Panc1 (cell line): Measurements from ENCODE around the gene FCHSD2. TPM values are rescaled to one million over a fixed set of nuclear protein-coding genes. Genes with fewer than 3 reads are reported as not detected.

ENCODE experiments used
- ATAC-seq: fragments of 200-7000 bp; cut with Tn5 transposase; 2 replicates; pipeline ENCODE4 v1.9.1; 2020; ENCODE audit warnings: mild to moderate bottlenecking, moderate library complexity
- BruUV-seq: library from RNA; stranded (reverse); fragments of 400-500 nt; replicated peaks from 2 replicates; lab custom pipeline; 2021; lab: Mats Ljungman, UMichigan
- CTCF ChIA-PET: fragments of 300-600 bp; sonication (Branson Sonifier 250); formaldehyde crosslinking; loops from one replicate; lab custom pipeline; 2022; ENCODE audit warnings: antibody characterized with exemption; lab: Charles Lee
- POLR2A ChIA-PET: fragments of 300-600 bp; sonication (Branson Sonifier 250); formaldehyde crosslinking; loops from one replicate; lab custom pipeline; 2022; ENCODE audit warnings: antibody characterized with exemption; lab: Charles Lee
- DNase-seq: peaks from one replicate; pipeline ENCODE4 v3.0.0-alpha.2; 2010; ENCODE audit warnings: low read depth, low spot score
- H3K27ac ChIP-seq: 2 replicates; pipeline ENCODE4 v1.5.1; 2011; ENCODE audit warnings: mild to moderate bottlenecking, low read length, inconsistent platforms
- H3K27me3 ChIP-seq: fragments of 200-500 bp; sonication (Bioruptor generic); 2 replicates; pipeline ENCODE4 v1.6.0; 2014; ENCODE audit warnings: low read length, inconsistent platforms; ENCODE audit not compliant: control insufficient read depth, insufficient read depth
- H3K36me3 ChIP-seq: fragments of 200-500 bp; sonication (Bioruptor generic); 2 replicates; pipeline ENCODE4 v1.5.1; 2014; ENCODE audit warnings: inconsistent platforms, mild to moderate bottlenecking, low read length, moderate library complexity; ENCODE audit not compliant: control insufficient read depth, insufficient read depth
- H3K4me1 ChIP-seq: 2 replicates; pipeline ENCODE4 v1.5.1; 2011; ENCODE audit warnings: inconsistent platforms, mild to moderate bottlenecking, low read length, moderate library complexity; ENCODE audit not compliant: control insufficient read depth, insufficient read depth
- H3K4me3 ChIP-seq, 2 experiments: 2 replicates each; pipeline ENCODE4 v1.5.1; 2011 to 2012; ENCODE audit warnings: low read depth in 2 of 2, low read length in 2 of 2, mild to moderate bottlenecking in 2 of 2, inconsistent platforms in 1 of 2, moderate library complexity in 1 of 2
- H3K9me3 ChIP-seq: fragments of 200-500 bp; sonication (Bioruptor generic); 2 replicates; pipeline ENCODE4 v1.5.1; 2014; ENCODE audit warnings: low read depth, mild to moderate bottlenecking, inconsistent platforms, low read length, moderate library complexity; ENCODE audit not compliant: control insufficient read depth, insufficient read depth
- POLR2AphosphoS5 ChIP-seq: IDR thresholded peaks from 2 replicates; pipeline ENCODE4 v1.6.1; 2012; ENCODE audit warnings: mild to moderate bottlenecking, low read depth, low read length, moderate library complexity
- REST ChIP-seq, 2 experiments: IDR thresholded peaks; 2 replicates each; pipeline ENCODE4 v1.6.1; 2011 to 2012; ENCODE audit warnings: low read depth in 2 of 2, control low read depth in 1 of 2, low read length in 1 of 2, mild to moderate bottlenecking in 1 of 2, moderate library complexity in 1 of 2; ENCODE audit not compliant: insufficient read depth in 1 of 2
- SIN3A ChIP-seq: IDR thresholded peaks from 2 replicates; pipeline ENCODE4 v1.6.1; 2012; ENCODE audit warnings: low read depth, mild to moderate bottlenecking, low read length, moderate library complexity, borderline replicate concordance; ENCODE audit not compliant: insufficient read depth
- TCF7L2 ChIP-seq: IDR thresholded peaks from 2 replicates; pipeline ENCODE4 v1.6.1; 2011; ENCODE audit warnings: mild to moderate bottlenecking, low read depth, low read length, inconsistent platforms
- in situ Hi-C: cut with HindIII; loops from 2 replicates; pipeline ENCODE4 v1.10.0; 2016; ENCODE audit warnings: low sequenced_read_pairs, low pct_unique_long_range_greater_than_20kb
- intact Hi-C: fragments of 100-400 bp; cut with micrococcal nuclease; formaldehyde crosslinking; loops from one replicate; pipeline ENCODE4 v1.10.0; 2022; ENCODE audit not compliant: unreplicated experiment
- total RNA-seq: library from RNA; stranded (reverse); gene quantifications from one replicate; pipeline ENCODE4 v1.2.1, GENCODE V29; 2021; ENCODE audit not compliant: unreplicated experiment
- TF ChIP-seq, protein P1 (sequence below): fragments of 450-650 bp; IDR thresholded peaks from 2 replicates; pipeline ENCODE4 v1.5.1; 2017; ENCODE audit warnings: mild to moderate bottlenecking

Gene FCHSD2
- total RNA-seq, 1 experiment from 2014 or later: 31.8 TPM

- in situ Hi-C loops: no loop called here
Measured at GRCh38 chr11:73099512-73100266, 42.4 kb downstream of the FCHSD2 start.

DNA sequence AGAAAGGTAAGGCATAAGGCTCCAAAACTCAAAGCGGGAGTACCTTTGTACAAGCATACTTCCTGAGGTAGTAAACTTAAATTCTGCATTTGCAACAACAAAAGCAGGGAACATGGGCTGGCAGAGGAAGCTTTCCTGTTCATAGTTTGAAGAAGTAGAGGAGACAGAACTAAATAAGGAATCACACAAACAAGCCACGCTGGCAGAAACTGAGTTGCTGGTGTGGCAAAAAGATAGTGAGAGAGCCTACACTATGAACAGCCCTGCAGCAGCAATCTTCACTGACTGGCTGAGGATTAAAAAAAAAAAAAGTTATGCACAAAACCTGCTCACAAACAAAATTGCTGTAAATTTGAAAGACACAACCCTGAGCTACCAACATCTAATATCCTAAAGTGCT lies 46.5 kb downstream of the FCHSD2 start:
- ATAC-seq (no peak), DNase-seq (no peak)
- BruUV-seq: no TSS peak
- CTCF ChIA-PET: no interaction called here
- H3K4me3 ChIP-seq: no peak overlapping the region
- POLR2A ChIA-PET: interaction anchor here (0.7 kb wide), 1 partner anchor 37 kb away, joined by 4 read pairs; no protein-coding TSS in a partner anchor
- intact Hi-C loops (no loop called here), in situ Hi-C loops (no loop called here)
- H3K36me3 ChIP-seq: no peaks in the 10 kb centered on the region
- TF ChIP-seq TCF7L2 (no peak), SIN3A (no peak), POLR2AphosphoS5 (no peak), REST (IDR thresholded peaks at IDR 0.05; ENCODE audit: insufficient read depth in 1 of 2, low read depth in 2 of 2, low read length in 1 of 2) (no peak)
- TF ChIP-seq, protein P1, sequence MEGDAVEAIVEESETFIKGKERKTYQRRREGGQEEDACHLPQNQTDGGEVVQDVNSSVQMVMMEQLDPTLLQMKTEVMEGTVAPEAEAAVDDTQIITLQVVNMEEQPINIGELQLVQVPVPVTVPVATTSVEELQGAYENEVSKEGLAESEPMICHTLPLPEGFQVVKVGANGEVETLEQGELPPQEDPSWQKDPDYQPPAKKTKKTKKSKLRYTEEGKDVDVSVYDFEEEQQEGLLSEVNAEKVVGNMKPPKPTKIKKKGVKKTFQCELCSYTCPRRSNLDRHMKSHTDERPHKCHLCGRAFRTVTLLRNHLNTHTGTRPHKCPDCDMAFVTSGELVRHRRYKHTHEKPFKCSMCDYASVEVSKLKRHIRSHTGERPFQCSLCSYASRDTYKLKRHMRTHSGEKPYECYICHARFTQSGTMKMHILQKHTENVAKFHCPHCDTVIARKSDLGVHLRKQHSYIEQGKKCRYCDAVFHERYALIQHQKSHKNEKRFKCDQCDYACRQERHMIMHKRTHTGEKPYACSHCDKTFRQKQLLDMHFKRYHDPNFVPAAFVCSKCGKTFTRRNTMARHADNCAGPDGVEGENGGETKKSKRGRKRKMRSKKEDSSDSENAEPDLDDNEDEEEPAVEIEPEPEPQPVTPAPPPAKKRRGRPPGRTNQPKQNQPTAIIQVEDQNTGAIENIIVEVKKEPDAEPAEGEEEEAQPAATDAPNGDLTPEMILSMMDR: no peak
- H3K9me3 ChIP-seq: no peaks in the 10 kb centered on the region
- no peak overlapping the region for H3K27ac ChIP-seq
- H3K4me1 ChIP-seq: no peaks in the 10 kb centered on the region
- no peaks in the 10 kb centered on the region for H3K27me3 ChIP-seq

More at GRCh38 chr11:73099512-73100266, 42.4 kb downstream of the FCHSD2 start:
- no peaks in the 10 kb centered on the region for H3K36me3 ChIP-seq
- H3K9me3 ChIP-seq: no peaks in the 10 kb centered on the region
- H3K4me1 ChIP-seq: no peaks in the 10 kb centered on the region
- no peak overlapping the region for H3K4me3 ChIP-seq
- TF ChIP-seq SIN3A (no peak), REST (IDR thresholded peaks at IDR 0.05; ENCODE audit: insufficient read depth in 1 of 2, low read depth in 2 of 2, low read length in 1 of 2) (no peak), TCF7L2 (no peak), POLR2AphosphoS5 (no peak)
- TF ChIP-seq, protein P1: no peak
- H3K27me3 ChIP-seq: no peaks in the 10 kb centered on the region
- H3K27ac ChIP-seq: no peak overlapping the region
- intact Hi-C loops: no loop called here
- DNase-seq (no peak), ATAC-seq (no peak)
- ChIA-PET POLR2A (no interaction called here), CTCF (no interaction called here)
- no TSS peak for BruUV-seq
